Measurements from ENCODE around the gene FOXN3. TPM values are rescaled to one million over a fixed set of nuclear protein-coding genes. Genes with fewer than 3 reads are reported as not detected.
A peak's percentile ranks its signal among the peaks of the same experiment; 100 is the strongest.

Gene FOXN3
- polyA plus RNA-seq, 3 donors, result 38.7 to 57.4 (median 42.0) TPM

- H3K4me3 Mint-ChIP-seq, result no peak overlapping the region
- H3K36me3 ChIP-seq (replicated peaks in 1 of 2; ENCODE audit: control insufficient read depth in 1 of 2, insufficient read depth in 2 of 2, low read length in 2 of 2), result peaks cover 2 to 31% of the 10 kb centered on the region in 2 donors
- peak overlapping the region in 1 of 2 donors; percentile 41 for H3K27ac ChIP-seq (ENCODE audit: low read depth in 1 of 2, low read length in 2 of 2)
- peaks cover 5 to 11% of the 10 kb centered on the region in 2 donors for H3K4me1 ChIP-seq (ENCODE audit: control insufficient read depth in 1 of 2, insufficient read depth in 2 of 2, low read length in 2 of 2)
- no peak for TF ChIP-seq CTCF (IDR thresholded peaks at IDR 0.05)
- no peak overlapping the region for H3K4me2 ChIP-seq (replicated peaks; ENCODE audit: extremely low read depth, low read length, poor library complexity, severe bottlenecking)
- H3K9me3 ChIP-seq (replicated peaks in 1 of 2; ENCODE audit: control insufficient read depth in 1 of 2, insufficient read depth in 1 of 2, low read length in 2 of 2), result peaks cover 9 to 17% of the 10 kb centered on the region in 2 donors
- H3K9me3 Mint-ChIP-seq, result peaks cover 9 to 17% (median 12%) of the 10 kb centered on the region in 7 donors
- H3K27me3 ChIP-seq (ENCODE audit: control insufficient read depth in 2 of 2, insufficient read depth in 2 of 2, low read length in 2 of 2), result no peaks in the 10 kb centered on the region
- H3K4me3 ChIP-seq (replicated peaks in 1 of 3; ENCODE audit: low read depth in 2 of 3, low read length in 3 of 3), result no peak overlapping the region
- H3K4me1 Mint-ChIP-seq, result peaks cover 19% of the 10 kb centered on the region
- peaks cover 97% of the 10 kb centered on the region for H4K20me1 ChIP-seq (ENCODE audit: insufficient read depth, low read length)
- intact Hi-C loops (cut with micrococcal nuclease), result no loop called here
- peak overlapping the region in 2 of 7 donors; percentile 25 to 38 for H3K27ac Mint-ChIP-seq
- WGBS (ENCODE audit: insufficient coverage), result 86% methylated on average over 1 of the region's 5 CpGs
- peak in 1 of 3 donors; percentile 38 for DNase-seq
- peaks cover 27 to 40% of the 10 kb centered on the region in 2 donors for H3K36me3 Mint-ChIP-seq
- H3K27me3 Mint-ChIP-seq (ENCODE audit: low read depth in 3 of 3), result no peaks in the 10 kb centered on the region
- H3K9ac ChIP-seq (ENCODE audit: insufficient read depth, low read length, poor library complexity, severe bottlenecking), result no peak overlapping the region
- H2AFZ ChIP-seq (ENCODE audit: insufficient read depth, low read depth, low read length, poor library complexity, severe bottlenecking), result no peak overlapping the region
- peaks cover 98% of the 10 kb centered on the region for H3K79me2 ChIP-seq (ENCODE audit: insufficient read depth, low read length)
Observed at GRCh38 chr14:89378119-89378518, 38.9 kb downstream of the FOXN3 start.

- intact Hi-C loops (cut with micrococcal nuclease), result no loop called here
- H3K4me1 Mint-ChIP-seq, result peaks cover 23% of the 10 kb centered on the region
- Histone ChIP-seq H3K4me3 (replicated peaks in 1 of 3; ENCODE audit: low read depth in 2 of 3, low read length in 3 of 3) (no peak overlapping the region), H3K27ac (ENCODE audit: low read depth in 1 of 2, low read length in 2 of 2) (peak overlapping the region in 1 of 2 donors; percentile 41), H3K27me3 (ENCODE audit: control insufficient read depth in 2 of 2, insufficient read depth in 2 of 2, low read length in 2 of 2) (no peaks in the 10 kb centered on the region), H4K20me1 (ENCODE audit: insufficient read depth, low read length) (peaks cover 96% of the 10 kb centered on the region), H3K9ac (ENCODE audit: insufficient read depth, low read length, poor library complexity, severe bottlenecking) (no peak overlapping the region), H3K4me1 (ENCODE audit: control insufficient read depth in 1 of 2, insufficient read depth in 2 of 2, low read length in 2 of 2) (peaks cover 11 to 16% of the 10 kb centered on the region in 2 donors), H2AFZ (ENCODE audit: insufficient read depth, low read depth, low read length, poor library complexity, severe bottlenecking) (no peak overlapping the region), H3K9me3 (replicated peaks in 1 of 2; ENCODE audit: control insufficient read depth in 1 of 2, insufficient read depth in 1 of 2, low read length in 2 of 2) (peaks cover 9 to 17% of the 10 kb centered on the region in 2 donors), H3K79me2 (ENCODE audit: insufficient read depth, low read length) (peaks cover 98% of the 10 kb centered on the region), H3K36me3 (replicated peaks in 1 of 2; ENCODE audit: control insufficient read depth in 1 of 2, insufficient read depth in 2 of 2, low read length in 2 of 2) (peaks cover 2 to 31% of the 10 kb centered on the region in 2 donors), H3K4me2 (replicated peaks; ENCODE audit: extremely low read depth, low read length, poor library complexity, severe bottlenecking) (no peak overlapping the region)
- no peaks in the 10 kb centered on the region for H3K27me3 Mint-ChIP-seq (ENCODE audit: low read depth in 3 of 3)
- H3K27ac Mint-ChIP-seq, result no peak overlapping the region
- no peak overlapping the region for H3K4me3 Mint-ChIP-seq
- H3K36me3 Mint-ChIP-seq, result peaks cover 26 to 42% of the 10 kb centered on the region in 2 donors
- no peak for TF ChIP-seq CTCF (IDR thresholded peaks at IDR 0.05)
- H3K9me3 Mint-ChIP-seq, result peaks cover 9 to 17% (median 12%) of the 10 kb centered on the region in 7 donors
- no peak for DNase-seq
- no CpG with 5 or more reads among the region's 3 CpGs for WGBS (ENCODE audit: insufficient coverage)
Observed at GRCh38 chr14:89377544-89377943, 39.5 kb downstream of the FOXN3 start.

Measured in CD14-positive monocyte (primary cell).